Epithelial cell of esophagus (primary cell): ENCODE measurements around the gene IFNL1.

Source experiments
- DNase-seq: peaks from one replicate; pipeline ENCODE4 v3.0.0; 2010; ENCODE audit warnings: low read depth
- H3K4me3 ChIP-seq: 2 replicates; pipeline ENCODE4 v1.5.1; 2011; ENCODE audit warnings: mild to moderate bottlenecking, low read length, control low read depth
- CTCF ChIP-seq: IDR thresholded peaks from 2 replicates; pipeline ENCODE4 v1.5.1; 2011; ENCODE audit warnings: low read depth, mild to moderate bottlenecking, low read length, control low read depth, inconsistent platforms; ENCODE audit not compliant: insufficient read depth; ENCODE audit errors: missing control alignments

IFNL1 gene

DNA sequence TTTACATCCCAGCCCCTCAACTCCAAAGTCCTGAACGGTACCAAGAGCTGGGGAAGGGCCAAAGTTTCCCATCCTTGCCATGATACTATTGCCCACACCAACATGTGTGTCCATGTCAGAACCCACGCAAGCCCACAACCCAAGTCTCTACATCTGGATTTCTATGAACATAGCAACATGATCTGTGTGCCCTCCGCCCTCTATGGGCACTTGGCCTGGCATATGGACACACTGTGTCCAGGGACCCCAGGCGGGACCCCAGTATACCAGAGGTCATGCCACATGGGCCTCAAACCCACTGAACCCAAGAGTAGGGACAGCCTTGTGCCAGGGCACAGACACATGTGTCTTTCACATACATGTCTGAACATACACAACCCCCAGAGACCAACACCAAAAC, 22.5 kb downstream of the IFNL1 start:
- H3K4me3 ChIP-seq: no peak overlapping the region
- DNase-seq: no peak
- TF ChIP-seq CTCF: no peak

- DNase-seq: no peak
- H3K4me3 ChIP-seq: no peak overlapping the region
- no peak for TF ChIP-seq CTCF
Measured at GRCh38 chr19:39319098-39319891, 23.1 kb downstream of the IFNL1 start.

- no peak for DNase-seq
- no peak for TF ChIP-seq CTCF
- H3K4me3 ChIP-seq: peak overlapping the region; percentile 36
Measured at GRCh38 chr19:39319892-39320248, 23.7 kb downstream of the IFNL1 start.

DNA sequence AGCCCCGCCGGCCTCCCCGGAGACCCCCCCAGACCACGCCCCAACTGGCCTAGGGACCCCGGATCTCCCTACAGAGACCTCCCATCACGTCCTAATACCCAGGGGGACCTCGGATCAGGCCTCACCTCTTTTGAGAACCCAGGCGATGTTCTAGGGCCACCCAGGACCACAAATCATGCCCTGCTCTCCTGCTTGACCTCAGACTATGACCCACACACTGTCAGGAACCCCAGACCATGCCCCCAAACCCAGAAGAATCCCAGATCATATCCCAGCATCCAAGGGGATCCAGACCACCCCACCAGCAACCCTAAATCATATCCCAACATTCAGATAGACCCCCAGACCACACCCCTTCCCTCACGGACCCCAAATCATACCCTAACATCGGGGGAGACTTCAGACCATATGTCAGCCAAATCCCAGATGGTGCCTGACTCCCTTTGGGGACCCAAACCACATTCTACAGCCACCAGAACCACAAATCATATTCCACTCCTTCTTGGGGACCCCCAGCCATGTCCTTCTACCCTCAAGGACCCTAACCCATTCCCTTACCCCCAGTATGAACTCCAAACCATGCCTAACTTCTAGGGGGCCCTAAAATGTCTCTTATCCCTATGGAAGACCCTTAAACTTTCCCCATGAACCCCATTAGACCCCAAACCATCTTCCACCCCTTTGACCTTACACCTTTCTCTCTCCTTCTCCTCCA, 25.1 kb downstream of the IFNL1 start:
- no peak for TF ChIP-seq CTCF
- no peak for DNase-seq
- H3K4me3 ChIP-seq: no peak overlapping the region

DNA sequence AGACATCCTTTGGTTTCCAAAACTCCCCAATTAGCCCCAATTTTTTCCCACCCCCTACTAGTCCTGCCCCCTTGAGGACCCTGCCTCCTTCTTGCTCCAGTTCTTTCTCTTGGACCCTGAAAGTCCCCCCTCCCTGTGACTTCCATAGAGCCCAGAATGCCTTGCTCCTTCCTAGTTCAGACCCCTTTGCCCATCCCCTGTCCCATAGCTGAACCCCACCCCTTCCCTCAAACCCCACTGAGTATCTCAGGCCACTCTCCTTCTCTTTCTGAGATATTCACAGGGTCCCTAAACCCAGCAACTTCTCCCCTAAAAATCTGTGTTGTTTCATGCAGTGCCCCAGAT, 25.6 kb downstream of the IFNL1 start:
- no peak overlapping the region for H3K4me3 ChIP-seq
- no peak for TF ChIP-seq CTCF
- DNase-seq: no peak

DNA sequence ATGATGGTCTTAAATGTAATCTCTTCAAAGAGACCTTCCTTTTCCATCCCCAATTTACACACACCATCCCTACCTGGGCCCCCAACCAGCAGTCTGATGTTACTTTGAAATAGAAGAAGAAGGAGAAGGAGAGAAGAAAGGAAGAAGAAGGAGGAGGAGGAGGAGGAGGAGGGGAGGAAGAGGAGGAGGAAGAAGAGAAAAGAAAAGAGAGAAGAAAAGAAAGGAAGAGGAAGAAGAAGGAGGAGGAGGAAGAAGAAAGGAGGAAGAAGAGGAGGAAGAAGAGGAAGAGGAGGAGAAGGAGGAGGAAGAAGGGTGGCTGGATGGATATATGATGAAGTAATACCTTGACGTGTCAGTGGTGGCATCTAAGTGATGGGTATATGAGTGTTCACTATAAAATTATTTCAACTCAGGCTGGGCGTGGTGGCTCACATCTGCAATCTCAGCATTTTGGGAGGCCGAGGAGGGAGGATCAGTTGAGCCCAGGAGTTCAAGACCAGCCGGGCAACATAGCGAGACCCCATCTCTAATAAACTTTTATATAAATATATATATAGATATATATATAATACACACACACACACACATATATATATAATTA, 28.1 kb downstream of the IFNL1 start:
- DNase-seq: no peak
- H3K4me3 ChIP-seq: no peak overlapping the region
- no peak for TF ChIP-seq CTCF
